Mammary epithelial cell (primary cell): ENCODE data around the gene PTPRG.

Experiments
- CTCF ChIP-seq, 2 donors: IDR thresholded peaks in 1 of 2; conservative IDR thresholded peaks in 1 of 2; 2 replicates each; pipeline ENCODE4 v1.5.1; 2011 to 2012; ENCODE audit warnings: inconsistent platforms in 2 of 2, low read length in 2 of 2, mild to moderate bottlenecking in 2 of 2, control low read depth in 1 of 2, low read depth in 1 of 2; ENCODE audit not compliant: insufficient read depth in 1 of 2; ENCODE audit errors: extremely low read depth in 1 of 2
- EZH2 ChIP-seq: IDR thresholded peaks from 2 replicates; pipeline ENCODE4 v1.6.1; 2012; ENCODE audit warnings: low read length, inconsistent platforms, borderline replicate concordance

GRCh38 chr3:62209101-62209500 lies 647.7 kb downstream of the PTPRG start:
- TF ChIP-seq CTCF (conservative IDR thresholded peaks at IDR 0.05 in 1 of 2, IDR thresholded peaks at IDR 0.05 in 1 of 2; ENCODE audit: extremely low read depth in 1 of 2, insufficient read depth in 1 of 2, low read depth in 1 of 2, low read length in 2 of 2), result no peak
- TF ChIP-seq EZH2, result no peak
